OCI-LY3 (cell line): ENCODE measurements around the gene RPS6KA5.

Experiments used
- CTCF ChIP-seq: fragments of 200-600, 300-600 bp; sonication (generic); IDR thresholded peaks from 2 replicates; pipeline ENCODE4 v1.5.1; 2014; ENCODE audit warnings: antibody characterized with exemption, low read length, low read depth
- EZH2phosphoT487 ChIP-seq: fragments of 200-600 bp; shearing (Covaris generic); IDR thresholded peaks from 2 replicates; pipeline ENCODE4 v1.6.1; 2018; ENCODE audit warnings: antibody characterized with exemption, mixed run types, low read depth

GRCh38 chr14:90965765-90966164 is 94.7 kb downstream of the RPS6KA5 start:
- TF ChIP-seq CTCF (no peak), EZH2phosphoT487 (no peak)
